Liver (tissue), 9 donors: ENCODE data around the gene SMIM28. TPM values are rescaled to one million over a fixed set of nuclear protein-coding genes. Genes with fewer than 3 reads are reported as not detected.

Experiments
- DNase-seq: peaks from one replicate; pipeline ENCODE4 v3.0.0-alpha.2; 2017; ENCODE audit warnings: low spot score
- H3K27ac ChIP-seq, 2 donors: one replicate each; pipeline ENCODE4 v1.7.0; 2013; ENCODE audit warnings: inconsistent platforms in 2 of 2, low read length in 2 of 2, control low read depth in 1 of 2, low read depth in 1 of 2, mild to moderate bottlenecking in 1 of 2
- H3K27me3 ChIP-seq, 4 donors: one replicate each; pipeline versions ENCODE4 v1.6.1 to v1.7.0; 2013; ENCODE audit warnings: low read length in 3 of 4, inconsistent platforms in 1 of 4, mild to moderate bottlenecking in 1 of 4, moderate library complexity in 1 of 4; ENCODE audit not compliant: control insufficient read depth in 4 of 4, insufficient read depth in 4 of 4
- H3K36me3 ChIP-seq, 4 donors: one replicate each; pipeline versions ENCODE4 v1.6.1 to v1.7.0; 2013; ENCODE audit warnings: low read length in 3 of 4, mild to moderate bottlenecking in 3 of 4, low read depth in 1 of 4, moderate library complexity in 1 of 4; ENCODE audit not compliant: control insufficient read depth in 4 of 4, insufficient read depth in 3 of 4
- H3K4me1 ChIP-seq, 4 donors: one replicate each; pipeline versions ENCODE4 v1.6.1 to v1.7.0; 2013; ENCODE audit warnings: low read length in 3 of 4, mild to moderate bottlenecking in 3 of 4, moderate library complexity in 1 of 4; ENCODE audit not compliant: control insufficient read depth in 4 of 4, insufficient read depth in 4 of 4
- H3K4me3 ChIP-seq, 3 donors: one replicate each; pipeline versions ENCODE4 v1.6.1 to v1.7.0; 2013; ENCODE audit warnings: low read length in 3 of 3, control low read depth in 1 of 3, low read depth in 1 of 3, mild to moderate bottlenecking in 1 of 3
- H3K9ac ChIP-seq, 2 donors: one replicate each; pipeline ENCODE4 v1.7.0; 2013; ENCODE audit warnings: low read length in 2 of 2, mild to moderate bottlenecking in 2 of 2, moderate library complexity in 2 of 2, control low read depth in 1 of 2, low read depth in 1 of 2
- H3K9me3 ChIP-seq, 4 donors: one replicate each; pipeline versions ENCODE4 v1.6.1 to v1.7.0; 2013; ENCODE audit warnings: low read length in 3 of 4; ENCODE audit not compliant: control insufficient read depth in 4 of 4
- EGR1 ChIP-seq, 2 donors: IDR thresholded peaks; 2 replicates each; pipeline ENCODE4 v1.6.1; 2016 to 2018; ENCODE audit warnings: antibody characterized with exemption in 2 of 2, low read depth in 2 of 2
- FOXA1 ChIP-seq: IDR thresholded peaks from 2 replicates; pipeline ENCODE4 v1.6.1; 2016; ENCODE audit warnings: antibody characterized with exemption
- FOXA2 ChIP-seq: IDR thresholded peaks from 2 replicates; pipeline ENCODE4 v1.6.1; 2016; ENCODE audit warnings: antibody characterized with exemption
- GABPA ChIP-seq, 2 donors: IDR thresholded peaks in 1 of 2; conservative IDR thresholded peaks in 1 of 2; 2 replicates each; pipeline ENCODE4 v1.6.1; 2016; ENCODE audit warnings: antibody characterized with exemption in 2 of 2, mild to moderate bottlenecking in 1 of 2, moderate library complexity in 1 of 2
- HNF4A ChIP-seq, 2 donors: conservative IDR thresholded peaks; 2 replicates each; pipeline ENCODE4 v1.6.1; 2016; ENCODE audit warnings: antibody characterized with exemption in 2 of 2, mild to moderate bottlenecking in 2 of 2
- HNF4G ChIP-seq: IDR thresholded peaks from 2 replicates; pipeline ENCODE4 v1.6.1; 2016; ENCODE audit warnings: antibody characterized with exemption
- JUND ChIP-seq, 2 donors: IDR thresholded peaks; 2 replicates each; pipeline ENCODE4 v1.6.1; 2016; ENCODE audit warnings: antibody characterized with exemption in 2 of 2
- NR2F2 ChIP-seq: IDR thresholded peaks from 2 replicates; pipeline ENCODE4 v1.6.1; 2016; ENCODE audit warnings: antibody characterized with exemption
- RXRA ChIP-seq, 2 donors: IDR thresholded peaks; 2 replicates each; pipeline ENCODE4 v1.6.1; 2017 to 2018; ENCODE audit warnings: antibody characterized with exemption in 2 of 2, mild to moderate bottlenecking in 1 of 2
- SP1 ChIP-seq: IDR thresholded peaks from 2 replicates; pipeline ENCODE4 v1.6.1; 2018; ENCODE audit warnings: antibody characterized with exemption, mild to moderate bottlenecking
- TAF1 ChIP-seq: conservative IDR thresholded peaks from 2 replicates; pipeline ENCODE4 v1.6.1; 2016; ENCODE audit warnings: antibody characterized with exemption, mild to moderate bottlenecking
- YY1 ChIP-seq: IDR thresholded peaks from 2 replicates; pipeline ENCODE4 v1.6.1; 2016; ENCODE audit warnings: antibody characterized with exemption, mild to moderate bottlenecking
- WGBS: extraction: QIAGEN DNeasy Blood & Tissue Kit; methylation state at CpG from one replicate; pipeline ENCODE4 v1.1.7; 2013; 5-methylcytosine and 5-hydroxymethylcytosine counted together
- polyA plus RNA-seq, 2 donors: library from polyadenylated mRNA; stranded (reverse) in 1 of 2; unstranded in 1 of 2; fragments of 200-250 nt in 1 of 2; fragments of >200 nt in 1 of 2; fragmentation: Nextera tagmentation in 1 of 2; extraction: Ambion mirVana in 1 of 2; gene quantifications; one replicate each; pipeline versions ENCODE4 v1.2.1 to v1.2.3, GENCODE V29; 2013 to 2015
- total RNA-seq, 2 donors: library from RNA; depleted of rRNA; stranded (reverse); fragments of >200 nt; gene quantifications; one replicate each; pipeline ENCODE4 v1.2.3, GENCODE V29; 2014
- TF ChIP-seq, protein P1 (sequence below): IDR thresholded peaks from 2 replicates; pipeline ENCODE4 v1.6.1; 2016; ENCODE audit warnings: antibody characterized with exemption, mild to moderate bottlenecking
- TF ChIP-seq, protein P2 (sequence below): IDR thresholded peaks from 2 replicates; pipeline ENCODE4 v1.6.1; 2016; ENCODE audit warnings: antibody characterized with exemption
- TF ChIP-seq, protein P3 (sequence below): fragments of 150-350 bp; IDR thresholded peaks from 2 replicates; pipeline ENCODE4 v1.5.1; 2017; ENCODE audit warnings: improper control_type of control experiment, low read depth, low read length; ENCODE audit not compliant: missing input control
- TF ChIP-seq, protein P4 (sequence below): IDR thresholded peaks from 2 replicates; pipeline ENCODE4 v1.6.1; 2016; ENCODE audit warnings: antibody characterized with exemption
- TF ChIP-seq, protein P5 (sequence below): IDR thresholded peaks from 2 replicates; pipeline ENCODE4 v1.6.1; 2016; ENCODE audit warnings: antibody characterized with exemption
- donor health status: healthy.
- donor health status: healthy.
- donor health status: healthy.
- donor health status: healthy.
- donor health status: healthy.

SMIM28 gene
- total and polyA plus RNA-seq, 4 donors, result not detected

DNA sequence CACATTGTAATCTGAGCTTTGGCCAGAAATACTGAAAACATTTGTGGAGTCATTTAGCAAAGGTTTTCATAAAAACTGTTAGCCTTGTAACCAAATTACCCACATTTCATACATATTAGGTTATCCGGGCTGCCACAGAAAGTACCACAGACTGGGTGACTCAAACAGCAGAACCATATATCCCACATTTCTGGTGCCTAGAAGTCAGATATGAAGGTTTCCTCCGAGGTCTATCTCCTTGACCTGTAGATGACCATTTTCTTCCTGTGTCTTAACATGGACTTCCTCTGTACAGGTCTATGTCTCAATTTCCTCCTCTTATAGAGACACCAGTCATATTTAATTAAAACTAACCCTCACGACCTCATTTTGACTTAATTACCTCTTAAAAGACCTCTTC, 49.5 kb upstream of the SMIM28 start:
- WGBS, result 65% methylated on average over 3 of the region's 3 CpGs
- no peaks in the 10 kb centered on the region for H3K4me1 ChIP-seq
- no peak overlapping the region for H3K4me3 ChIP-seq
- H3K9me3 ChIP-seq, result no peaks in the 10 kb centered on the region
- no peak for DNase-seq
- H3K27ac ChIP-seq, result no peak overlapping the region
- no peak for TF ChIP-seq FOXA2
- TF ChIP-seq HNF4A (conservative IDR thresholded peaks at IDR 0.05), result no peak
- TF ChIP-seq HNF4G, result no peak
- TF ChIP-seq, protein P1, sequence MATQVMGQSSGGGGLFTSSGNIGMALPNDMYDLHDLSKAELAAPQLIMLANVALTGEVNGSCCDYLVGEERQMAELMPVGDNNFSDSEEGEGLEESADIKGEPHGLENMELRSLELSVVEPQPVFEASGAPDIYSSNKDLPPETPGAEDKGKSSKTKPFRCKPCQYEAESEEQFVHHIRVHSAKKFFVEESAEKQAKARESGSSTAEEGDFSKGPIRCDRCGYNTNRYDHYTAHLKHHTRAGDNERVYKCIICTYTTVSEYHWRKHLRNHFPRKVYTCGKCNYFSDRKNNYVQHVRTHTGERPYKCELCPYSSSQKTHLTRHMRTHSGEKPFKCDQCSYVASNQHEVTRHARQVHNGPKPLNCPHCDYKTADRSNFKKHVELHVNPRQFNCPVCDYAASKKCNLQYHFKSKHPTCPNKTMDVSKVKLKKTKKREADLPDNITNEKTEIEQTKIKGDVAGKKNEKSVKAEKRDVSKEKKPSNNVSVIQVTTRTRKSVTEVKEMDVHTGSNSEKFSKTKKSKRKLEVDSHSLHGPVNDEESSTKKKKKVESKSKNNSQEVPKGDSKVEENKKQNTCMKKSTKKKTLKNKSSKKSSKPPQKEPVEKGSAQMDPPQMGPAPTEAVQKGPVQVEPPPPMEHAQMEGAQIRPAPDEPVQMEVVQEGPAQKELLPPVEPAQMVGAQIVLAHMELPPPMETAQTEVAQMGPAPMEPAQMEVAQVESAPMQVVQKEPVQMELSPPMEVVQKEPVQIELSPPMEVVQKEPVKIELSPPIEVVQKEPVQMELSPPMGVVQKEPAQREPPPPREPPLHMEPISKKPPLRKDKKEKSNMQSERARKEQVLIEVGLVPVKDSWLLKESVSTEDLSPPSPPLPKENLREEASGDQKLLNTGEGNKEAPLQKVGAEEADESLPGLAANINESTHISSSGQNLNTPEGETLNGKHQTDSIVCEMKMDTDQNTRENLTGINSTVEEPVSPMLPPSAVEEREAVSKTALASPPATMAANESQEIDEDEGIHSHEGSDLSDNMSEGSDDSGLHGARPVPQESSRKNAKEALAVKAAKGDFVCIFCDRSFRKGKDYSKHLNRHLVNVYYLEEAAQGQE, result no peak
- TF ChIP-seq SP1, result no peak
- TF ChIP-seq GABPA (IDR thresholded peaks at IDR 0.05 in 1 of 2, conservative IDR thresholded peaks at IDR 0.05 in 1 of 2), result no peak
- TF ChIP-seq TAF1, result no peak
- TF ChIP-seq, protein P2, sequence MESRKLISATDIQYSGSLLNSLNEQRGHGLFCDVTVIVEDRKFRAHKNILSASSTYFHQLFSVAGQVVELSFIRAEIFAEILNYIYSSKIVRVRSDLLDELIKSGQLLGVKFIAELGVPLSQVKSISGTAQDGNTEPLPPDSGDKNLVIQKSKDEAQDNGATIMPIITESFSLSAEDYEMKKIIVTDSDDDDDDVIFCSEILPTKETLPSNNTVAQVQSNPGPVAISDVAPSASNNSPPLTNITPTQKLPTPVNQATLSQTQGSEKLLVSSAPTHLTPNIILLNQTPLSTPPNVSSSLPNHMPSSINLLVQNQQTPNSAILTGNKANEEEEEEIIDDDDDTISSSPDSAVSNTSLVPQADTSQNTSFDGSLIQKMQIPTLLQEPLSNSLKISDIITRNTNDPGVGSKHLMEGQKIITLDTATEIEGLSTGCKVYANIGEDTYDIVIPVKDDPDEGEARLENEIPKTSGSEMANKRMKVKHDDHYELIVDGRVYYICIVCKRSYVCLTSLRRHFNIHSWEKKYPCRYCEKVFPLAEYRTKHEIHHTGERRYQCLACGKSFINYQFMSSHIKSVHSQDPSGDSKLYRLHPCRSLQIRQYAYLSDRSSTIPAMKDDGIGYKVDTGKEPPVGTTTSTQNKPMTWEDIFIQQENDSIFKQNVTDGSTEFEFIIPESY, result no peak
- TF ChIP-seq JUND (IDR thresholded peaks at IDR 0.05), result no peak
- TF ChIP-seq YY1, result no peak
- TF ChIP-seq, protein P3, sequence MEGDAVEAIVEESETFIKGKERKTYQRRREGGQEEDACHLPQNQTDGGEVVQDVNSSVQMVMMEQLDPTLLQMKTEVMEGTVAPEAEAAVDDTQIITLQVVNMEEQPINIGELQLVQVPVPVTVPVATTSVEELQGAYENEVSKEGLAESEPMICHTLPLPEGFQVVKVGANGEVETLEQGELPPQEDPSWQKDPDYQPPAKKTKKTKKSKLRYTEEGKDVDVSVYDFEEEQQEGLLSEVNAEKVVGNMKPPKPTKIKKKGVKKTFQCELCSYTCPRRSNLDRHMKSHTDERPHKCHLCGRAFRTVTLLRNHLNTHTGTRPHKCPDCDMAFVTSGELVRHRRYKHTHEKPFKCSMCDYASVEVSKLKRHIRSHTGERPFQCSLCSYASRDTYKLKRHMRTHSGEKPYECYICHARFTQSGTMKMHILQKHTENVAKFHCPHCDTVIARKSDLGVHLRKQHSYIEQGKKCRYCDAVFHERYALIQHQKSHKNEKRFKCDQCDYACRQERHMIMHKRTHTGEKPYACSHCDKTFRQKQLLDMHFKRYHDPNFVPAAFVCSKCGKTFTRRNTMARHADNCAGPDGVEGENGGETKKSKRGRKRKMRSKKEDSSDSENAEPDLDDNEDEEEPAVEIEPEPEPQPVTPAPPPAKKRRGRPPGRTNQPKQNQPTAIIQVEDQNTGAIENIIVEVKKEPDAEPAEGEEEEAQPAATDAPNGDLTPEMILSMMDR, result no peak
- TF ChIP-seq EGR1 (IDR thresholded peaks at IDR 0.05; ENCODE audit: low read depth in 2 of 2), result no peak
- no peak for TF ChIP-seq RXRA (IDR thresholded peaks at IDR 0.05)
- TF ChIP-seq, protein P4, sequence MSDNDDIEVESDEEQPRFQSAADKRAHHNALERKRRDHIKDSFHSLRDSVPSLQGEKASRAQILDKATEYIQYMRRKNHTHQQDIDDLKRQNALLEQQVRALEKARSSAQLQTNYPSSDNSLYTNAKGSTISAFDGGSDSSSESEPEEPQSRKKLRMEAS, result no peak
- TF ChIP-seq NR2F2, result no peak
- TF ChIP-seq, protein P5, sequence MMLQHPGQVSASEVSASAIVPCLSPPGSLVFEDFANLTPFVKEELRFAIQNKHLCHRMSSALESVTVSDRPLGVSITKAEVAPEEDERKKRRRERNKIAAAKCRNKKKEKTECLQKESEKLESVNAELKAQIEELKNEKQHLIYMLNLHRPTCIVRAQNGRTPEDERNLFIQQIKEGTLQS, result no peak
- no peak for TF ChIP-seq FOXA1
- H3K9ac ChIP-seq, result no peak overlapping the region
- H3K36me3 ChIP-seq, result no peaks in the 10 kb centered on the region
- H3K27me3 ChIP-seq, result no peaks in the 10 kb centered on the region

DNA sequence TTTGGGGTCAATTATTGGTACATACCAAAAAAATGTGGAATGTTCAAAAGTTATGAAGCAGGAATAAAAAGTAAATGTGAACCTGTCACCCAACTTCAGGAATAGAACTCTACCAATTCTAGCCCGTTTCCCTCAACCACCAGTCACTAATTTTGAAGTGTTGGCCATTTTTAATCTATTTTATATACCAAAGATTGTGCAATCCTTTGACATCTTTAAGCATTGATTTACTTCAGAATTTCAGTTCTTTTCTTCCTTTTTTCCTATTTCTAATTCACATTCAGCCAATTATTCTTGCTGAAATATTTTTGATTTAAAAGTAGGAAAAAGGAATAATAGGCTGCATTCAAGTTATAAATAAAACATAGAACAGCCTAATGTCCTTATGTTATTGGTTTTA, 46.9 kb upstream of the SMIM28 start:
- no peaks in the 10 kb centered on the region for H3K36me3 ChIP-seq
- H3K4me1 ChIP-seq, result no peaks in the 10 kb centered on the region
- H3K27ac ChIP-seq, result no peak overlapping the region
- no peak for DNase-seq
- 91% methylated on average over 1 of the region's 1 CpG for WGBS
- no peak overlapping the region for H3K4me3 ChIP-seq
- no peaks in the 10 kb centered on the region for H3K9me3 ChIP-seq
- TF ChIP-seq JUND (IDR thresholded peaks at IDR 0.05) (no peak), NR2F2 (no peak), RXRA (IDR thresholded peaks at IDR 0.05) (no peak), EGR1 (IDR thresholded peaks at IDR 0.05; ENCODE audit: low read depth in 2 of 2) (no peak), HNF4G (no peak), GABPA (IDR thresholded peaks at IDR 0.05 in 1 of 2, conservative IDR thresholded peaks at IDR 0.05 in 1 of 2) (no peak), TAF1 (no peak)
- TF ChIP-seq, protein P1, result no peak
- TF ChIP-seq, protein P3, result no peak
- TF ChIP-seq, protein P5, result no peak
- H3K27me3 ChIP-seq, result no peaks in the 10 kb centered on the region
- no peak overlapping the region for H3K9ac ChIP-seq
